AG08396 (cell line): ENCODE results near the gene PLBD1.

Experiments
- DNase-seq: peaks from one replicate; pipeline ENCODE4 v3.0.0; 2012; ENCODE audit warnings: low spot score, mixed read lengths

The PLBD1 gene

GRCh38 chr12:14564336-14564959 lies 3.2 kb downstream of the PLBD1 start:
- no peak for DNase-seq

GRCh38 chr12:14563046-14563445 lies 4.6 kb downstream of the PLBD1 start:
- DNase-seq = no peak

- no peak for DNase-seq
Observed at GRCh38 chr12:14562279-14562678, 5.4 kb downstream of the PLBD1 start.

GRCh38 chr12:14561677-14562238 lies 5.9 kb downstream of the PLBD1 start:
- no peak for DNase-seq

DNA sequence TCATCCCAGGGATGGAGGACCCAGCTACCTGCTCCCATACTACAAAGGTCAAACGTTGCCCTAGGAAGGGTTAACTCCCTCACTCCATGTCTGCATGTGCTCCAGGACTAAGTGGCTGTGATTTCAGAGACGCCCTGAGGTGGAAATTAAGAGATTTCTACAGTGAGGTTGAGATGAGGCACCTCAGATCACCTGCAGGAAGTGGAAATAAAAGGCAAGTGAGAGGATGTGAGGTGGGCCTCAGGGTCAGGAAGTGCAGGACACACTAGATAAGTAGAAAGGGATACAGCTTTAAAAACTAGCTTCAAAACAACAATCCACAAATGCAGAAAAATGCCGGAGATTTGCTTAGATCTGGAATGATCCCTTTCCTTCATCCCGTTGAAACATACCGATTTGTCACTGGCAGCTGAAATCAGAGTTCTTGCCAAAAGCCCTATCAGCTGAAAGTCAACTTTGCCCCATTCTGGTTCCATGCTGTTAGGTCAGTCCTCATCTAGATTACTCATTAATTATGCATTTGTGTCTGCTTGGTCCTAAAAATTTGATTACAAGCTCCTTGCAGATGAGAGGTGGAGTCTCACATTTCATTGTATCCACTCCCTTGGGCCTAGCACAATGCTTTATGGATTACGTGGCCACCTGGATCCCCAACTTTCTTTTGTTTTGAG lies 6.6 kb downstream of the PLBD1 start:
- DNase-seq = no peak

GRCh38 chr12:14558473-14558959 lies 9.2 kb downstream of the PLBD1 start:
- no peak for DNase-seq

DNA sequence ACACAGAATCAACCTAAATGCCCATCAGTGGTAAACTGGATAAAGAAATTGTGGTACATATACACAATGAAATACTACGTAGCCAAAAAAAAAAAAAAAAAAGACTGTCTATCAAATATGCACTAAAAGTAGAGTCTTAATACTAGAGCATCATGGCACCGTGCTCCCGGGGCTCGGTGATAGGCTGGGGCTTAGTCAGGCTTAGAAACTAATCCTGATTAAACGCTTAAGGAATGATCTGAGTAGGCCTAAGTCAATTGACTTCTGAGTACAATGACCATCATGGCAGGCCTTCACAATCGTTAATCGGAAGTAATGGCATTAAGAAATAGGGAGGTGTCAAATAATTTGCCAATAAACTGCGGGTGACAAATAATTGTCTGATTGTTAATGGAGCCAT lies 9.7 kb downstream of the PLBD1 start:
- no peak for DNase-seq

GRCh38 chr12:14554281-14555007 lies 13.2 kb downstream of the PLBD1 start:
- DNase-seq = peak; percentile 30

DNA sequence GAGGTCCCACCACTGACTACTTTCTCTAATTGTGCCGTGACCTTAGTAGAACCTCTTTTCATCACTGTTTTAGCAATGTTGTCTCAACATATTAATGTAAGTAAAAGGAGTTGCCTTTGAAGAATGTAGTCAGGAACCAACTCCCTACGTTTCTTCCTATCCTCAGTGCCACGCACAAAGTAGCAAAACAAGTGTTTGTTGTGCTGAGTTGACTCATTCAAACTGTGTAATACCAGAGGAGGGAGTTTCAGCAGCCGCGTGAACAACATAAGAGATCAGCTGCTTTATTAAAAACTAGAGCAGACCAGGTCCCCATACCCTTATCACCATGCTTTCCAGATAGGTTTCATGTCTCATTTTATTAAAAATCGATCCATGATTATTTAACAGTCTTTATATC lies 19.1 kb downstream of the PLBD1 start:
- no peak for DNase-seq

- DNase-seq = no peak
Observed at GRCh38 chr12:14547571-14547970, 20.1 kb downstream of the PLBD1 start.

GRCh38 chr12:14545144-14546124 lies 22.2 kb downstream of the PLBD1 start:
- DNase-seq = no peak

- DNase-seq = no peak
Observed at GRCh38 chr12:14540801-14541462, 26.8 kb downstream of the PLBD1 start.

- DNase-seq = no peak
Observed at GRCh38 chr12:14537088-14537487, 30.6 kb downstream of the PLBD1 start.

- no peak for DNase-seq
Observed at GRCh38 chr12:14532152-14532551, 35.5 kb downstream of the PLBD1 start.

GRCh38 chr12:14525964-14526363 lies 41.7 kb downstream of the PLBD1 start:
- DNase-seq = no peak

- no peak for DNase-seq
Observed at GRCh38 chr12:14521822-14522221, 45.9 kb downstream of the PLBD1 start.

DNA sequence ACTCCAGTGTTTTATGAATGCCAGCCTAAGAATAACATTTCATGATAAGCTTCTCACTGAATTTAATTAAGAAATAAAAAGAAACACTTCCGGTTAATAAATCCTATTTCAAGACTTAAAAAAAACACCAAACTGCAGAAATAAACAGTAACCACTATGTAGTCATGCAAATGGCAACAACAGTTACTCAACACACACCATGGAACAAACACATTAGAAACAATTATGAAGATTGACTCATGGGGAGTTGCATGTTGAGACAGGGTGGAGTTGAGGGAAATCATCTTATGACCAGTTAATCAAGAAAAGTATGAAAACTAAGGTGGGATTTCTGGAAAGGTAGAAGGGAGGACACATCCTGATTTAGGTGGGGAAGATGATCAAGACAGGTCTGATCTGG lies 52.7 kb downstream of the PLBD1 start:
- DNase-seq = no peak

DNA sequence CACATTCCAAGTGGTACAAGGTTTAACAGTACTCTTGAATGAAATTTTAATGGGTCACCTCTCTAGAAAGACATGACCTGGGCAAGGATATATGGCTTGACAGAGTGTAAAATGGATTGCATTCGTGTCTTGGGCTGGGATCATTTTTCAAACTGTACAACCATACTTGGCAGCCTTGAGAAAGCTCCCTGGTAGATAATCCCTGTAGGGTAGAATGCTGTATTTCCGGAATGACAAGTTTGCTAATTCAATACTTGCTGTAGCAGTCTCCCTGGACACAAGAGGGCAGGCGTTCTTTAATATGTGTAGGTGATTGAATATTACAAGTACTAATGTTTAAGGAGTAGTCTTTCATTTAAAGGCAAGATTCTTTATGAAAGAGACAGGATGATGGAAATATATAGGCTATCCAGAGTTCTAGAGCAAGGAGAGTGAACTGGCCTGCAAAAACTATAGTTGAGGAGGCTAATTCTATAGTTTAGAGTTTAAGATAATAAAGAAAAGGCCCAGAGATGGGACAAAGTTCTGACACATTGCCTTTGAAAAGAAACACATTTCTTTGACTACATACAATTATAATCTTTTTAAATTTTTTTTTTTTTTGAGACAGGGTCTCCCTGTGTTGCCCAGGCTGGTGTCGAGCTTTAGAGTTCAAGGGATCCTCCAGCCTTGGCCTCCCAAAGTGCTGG lies 53.4 kb downstream of the PLBD1 start:
- DNase-seq = peak; percentile 14

DNA sequence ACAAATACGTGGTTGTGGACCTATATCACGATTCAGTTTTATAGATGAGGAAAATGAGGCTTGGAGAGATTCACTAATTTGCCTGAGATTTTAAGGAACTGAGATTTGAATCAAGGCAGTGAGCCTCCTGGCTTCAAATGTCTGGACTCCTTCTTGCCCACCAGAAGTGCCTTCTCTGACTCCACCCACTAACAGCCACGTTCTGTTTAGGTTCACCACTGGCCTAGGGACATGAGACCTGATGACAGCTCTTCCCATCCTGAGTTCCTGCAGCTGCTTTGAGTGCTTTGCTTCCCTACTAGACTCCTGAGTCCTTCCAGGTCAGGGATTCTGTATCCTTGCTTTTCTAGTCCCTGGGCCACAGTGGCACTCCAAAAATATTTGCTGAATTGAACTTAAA lies 57.1 kb downstream of the PLBD1 start:
- no peak for DNase-seq
